Natural killer cell (primary cell): ENCODE data around the gene METTL1. TPM values are rescaled to one million over a fixed set of nuclear protein-coding genes. Genes with fewer than 3 reads are reported as not detected.
"Not testable (repeated sequence)": the region's sequence is repeated elsewhere in the genome, so short reads cannot be mapped to it uniquely, and the experiment has no call there.

Source experiments
- ATAC-seq, 3 donors: fragments of 150-1000 bp in 2 of 3; fragments of 200-7000 bp in 1 of 3; cut with Tn5 transposase; 1 replicate in 1 of 3; 2 replicates in 2 of 3; pipeline ENCODE4 v1.10.0; 2021; ENCODE audit warnings: mild to moderate bottlenecking in 2 of 3, moderate library complexity in 2 of 3
- DNase-seq, 2 donors: peaks; one replicate each; pipeline versions ENCODE4 v3.0.0 to v3.0.0-alpha.2; 2013 to 2021; ENCODE audit warnings: mixed read lengths in 1 of 2
- H3K27ac ChIP-seq: one replicate; pipeline ENCODE4 v1.5.1; 2013; ENCODE audit warnings: mild to moderate bottlenecking, low read length
- H3K27me3 ChIP-seq: one replicate; pipeline ENCODE4 v1.6.1; 2013; ENCODE audit warnings: low read length; ENCODE audit not compliant: control insufficient read depth, insufficient read depth
- H3K36me3 ChIP-seq: one replicate; pipeline ENCODE4 v1.6.1; 2013; ENCODE audit warnings: low read length; ENCODE audit not compliant: control insufficient read depth, insufficient read depth
- H3K4me1 ChIP-seq: one replicate; pipeline ENCODE4 v1.6.1; 2013; ENCODE audit warnings: low read length; ENCODE audit not compliant: control insufficient read depth, insufficient read depth
- H3K4me3 ChIP-seq: one replicate; pipeline ENCODE4 v1.5.1; 2013; ENCODE audit warnings: low read length
- H3K9me3 ChIP-seq: one replicate; pipeline ENCODE4 v1.6.1; 2013; ENCODE audit warnings: low read length; ENCODE audit not compliant: control insufficient read depth, insufficient read depth
- H3K27ac Mint-ChIP-seq, 2 donors: one replicate each; pipeline ENCODE4 v1.8.0; 2022; ENCODE audit warnings: mild to moderate bottlenecking in 2 of 2, mixed read lengths in 2 of 2, moderate library complexity in 1 of 2
- H3K27me3 Mint-ChIP-seq, 2 donors: one replicate each; pipeline ENCODE4 v1.8.0; 2022; ENCODE audit warnings: low read depth in 2 of 2, mixed read lengths in 2 of 2
- H3K36me3 Mint-ChIP-seq: one replicate; pipeline ENCODE4 v1.8.0; 2022; ENCODE audit warnings: mixed read lengths
- H3K4me1 Mint-ChIP-seq, 2 donors: one replicate each; pipeline ENCODE4 v1.8.0; 2022; ENCODE audit warnings: mixed read lengths in 2 of 2
- H3K4me3 Mint-ChIP-seq: one replicate; pipeline ENCODE4 v1.8.0; 2022; ENCODE audit warnings: mild to moderate bottlenecking, moderate library complexity, mixed read lengths
- H3K9me3 Mint-ChIP-seq, 2 donors: one replicate each; pipeline ENCODE4 v1.8.0; 2022; ENCODE audit warnings: mixed read lengths in 2 of 2
- CTCF ChIP-seq: fragments of 200-600 bp; IDR thresholded peaks from one replicate; pipeline ENCODE4 v1.8.0; 2022; ENCODE audit warnings: antibody characterized with exemption
- WGBS: methylation state at CpG from one replicate; pipeline ENCODE4 v1.1.7; 2013; ENCODE audit warnings: missing lambda C conversion rate; ENCODE audit not compliant: insufficient coverage; 5-methylcytosine and 5-hydroxymethylcytosine counted together
- intact Hi-C: fragments of 100-400 bp; cut with micrococcal nuclease; formaldehyde crosslinking; loops from one replicate; pipeline ENCODE4 v1.14.2; 2022
- total RNA-seq, 4 donors: library from RNA; stranded (reverse); fragments of 120-200 nt in 1 of 4; gene quantifications; one replicate each; pipeline versions ENCODE4 v1.2.3 to v1.2.4, GENCODE V29; 2013 to 2022

The METTL1 gene
- total RNA-seq, 3 donors from 2014 or later (not counting 1 experiment from before 2014, with no cell fraction given), result 8.0 to 12.5 (median 8.8) TPM

GRCh38 chr12:57724003-57724935, 47.6 kb downstream of the METTL1 start:
- Histone ChIP-seq H3K27ac (no peak overlapping the region), H3K36me3 (peaks cover 53% of the 10 kb centered on the region), H3K4me1 (peaks cover 6% of the 10 kb centered on the region), H3K27me3 (no peaks in the 10 kb centered on the region), H3K9me3 (no peaks in the 10 kb centered on the region), H3K4me3 (no peak overlapping the region)
- WGBS, result 94% methylated on average over 12 of the region's 12 CpGs
- intact Hi-C loops, result no loop called here
- H3K27me3 Mint-ChIP-seq, result no peaks in the 10 kb centered on the region
- ATAC-seq (no peak), DNase-seq (peak in 1 of 2 donors; percentile 12)
- peaks cover 5% of the 10 kb centered on the region for H3K36me3 Mint-ChIP-seq
- H3K9me3 Mint-ChIP-seq, result no peaks in the 10 kb centered on the region
- peak overlapping the region; percentile 58 to 74 for H3K27ac Mint-ChIP-seq
- peaks cover 17 to 19% of the 10 kb centered on the region in 2 donors for H3K4me1 Mint-ChIP-seq
- no peak overlapping the region for H3K4me3 Mint-ChIP-seq
- TF ChIP-seq CTCF, result no peak

- Mint-ChIP-seq H3K4me1 (peaks cover 17 to 19% of the 10 kb centered on the region in 2 donors), H3K27me3 (no peaks in the 10 kb centered on the region), H3K36me3 (peaks cover 9% of the 10 kb centered on the region), H3K27ac (peak overlapping the region; percentile 58 to 74), H3K4me3 (no peak overlapping the region), H3K9me3 (no peaks in the 10 kb centered on the region)
- Histone ChIP-seq H3K4me3 (no peak overlapping the region), H3K9me3 (no peaks in the 10 kb centered on the region), H3K27me3 (no peaks in the 10 kb centered on the region), H3K4me1 (peaks cover 6% of the 10 kb centered on the region), H3K36me3 (peaks cover 55% of the 10 kb centered on the region), H3K27ac (no peak overlapping the region)
- no peak for TF ChIP-seq CTCF
- ATAC-seq, result no peak
- intact Hi-C loops, result no loop called here
- DNase-seq, result peak in 1 of 2 donors; percentile 3
- no CpG with 5 or more reads among the region's 2 CpGs for WGBS
These were observed 48.3 kb downstream of the METTL1 start for GRCh38 chr12:57723630-57723962.

DNA sequence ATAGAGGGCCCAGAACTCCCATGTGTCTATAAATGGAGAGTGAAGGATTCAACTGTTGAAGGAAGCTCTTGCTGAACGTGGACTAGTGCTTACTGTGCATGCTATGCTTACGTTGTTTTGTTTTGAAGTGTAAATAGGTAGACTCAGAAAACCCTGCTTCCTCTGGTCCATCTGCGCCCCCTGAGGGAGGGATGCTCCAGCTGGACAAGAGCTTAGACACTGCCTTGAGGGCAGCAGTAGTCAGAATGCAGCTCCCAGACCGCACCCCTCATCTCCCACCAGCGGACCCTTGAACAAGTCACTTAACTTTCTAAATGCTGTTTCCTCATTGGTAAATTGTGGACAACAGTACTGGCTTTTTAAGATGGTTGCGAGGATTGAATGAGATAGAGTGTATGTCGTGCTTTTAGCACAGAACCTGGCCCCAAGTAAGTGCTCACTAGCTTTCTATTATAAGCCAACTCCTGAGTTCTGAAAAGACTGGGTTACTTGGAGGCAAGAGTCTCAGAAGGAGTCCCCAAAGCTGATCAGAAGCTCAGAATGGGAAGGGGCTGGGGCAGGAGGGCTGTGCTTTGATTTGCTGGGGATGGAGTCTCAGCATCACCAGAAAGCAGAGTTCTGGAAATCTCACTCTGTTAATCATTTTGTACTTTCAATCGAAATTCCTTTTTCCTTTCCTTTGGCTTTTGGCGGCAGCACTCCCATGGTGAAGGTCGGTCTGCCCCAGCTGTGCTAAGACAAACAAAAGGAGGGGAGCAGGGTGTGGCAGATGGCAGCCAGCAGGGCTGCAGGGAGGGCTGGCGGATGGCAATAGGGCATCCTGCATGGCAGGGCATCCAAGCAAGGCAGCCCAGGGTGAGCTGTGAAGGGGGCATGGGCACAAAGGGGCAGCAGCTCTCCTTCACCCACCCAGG, 48.9 kb downstream of the METTL1 start:
- H3K27ac ChIP-seq, result no peak overlapping the region
- Mint-ChIP-seq H3K27ac (peak overlapping the region; percentile 58 to 74), H3K27me3 (no peaks in the 10 kb centered on the region), H3K36me3 (peaks cover 9% of the 10 kb centered on the region), H3K4me1 (peaks cover 17 to 19% of the 10 kb centered on the region in 2 donors), H3K4me3 (no peak overlapping the region), H3K9me3 (no peaks in the 10 kb centered on the region)
- no peak overlapping the region for H3K4me3 ChIP-seq
- H3K4me1 ChIP-seq, result peaks cover 6% of the 10 kb centered on the region
- no peak for DNase-seq
- no peaks in the 10 kb centered on the region for H3K27me3 ChIP-seq
- peaks cover 57% of the 10 kb centered on the region for H3K36me3 ChIP-seq
- ATAC-seq, result no peak
- intact Hi-C loops, result no loop called here
- no peak for TF ChIP-seq CTCF
- WGBS, result 90% methylated on average over 11 of the region's 11 CpGs
- H3K9me3 ChIP-seq, result no peaks in the 10 kb centered on the region

DNA sequence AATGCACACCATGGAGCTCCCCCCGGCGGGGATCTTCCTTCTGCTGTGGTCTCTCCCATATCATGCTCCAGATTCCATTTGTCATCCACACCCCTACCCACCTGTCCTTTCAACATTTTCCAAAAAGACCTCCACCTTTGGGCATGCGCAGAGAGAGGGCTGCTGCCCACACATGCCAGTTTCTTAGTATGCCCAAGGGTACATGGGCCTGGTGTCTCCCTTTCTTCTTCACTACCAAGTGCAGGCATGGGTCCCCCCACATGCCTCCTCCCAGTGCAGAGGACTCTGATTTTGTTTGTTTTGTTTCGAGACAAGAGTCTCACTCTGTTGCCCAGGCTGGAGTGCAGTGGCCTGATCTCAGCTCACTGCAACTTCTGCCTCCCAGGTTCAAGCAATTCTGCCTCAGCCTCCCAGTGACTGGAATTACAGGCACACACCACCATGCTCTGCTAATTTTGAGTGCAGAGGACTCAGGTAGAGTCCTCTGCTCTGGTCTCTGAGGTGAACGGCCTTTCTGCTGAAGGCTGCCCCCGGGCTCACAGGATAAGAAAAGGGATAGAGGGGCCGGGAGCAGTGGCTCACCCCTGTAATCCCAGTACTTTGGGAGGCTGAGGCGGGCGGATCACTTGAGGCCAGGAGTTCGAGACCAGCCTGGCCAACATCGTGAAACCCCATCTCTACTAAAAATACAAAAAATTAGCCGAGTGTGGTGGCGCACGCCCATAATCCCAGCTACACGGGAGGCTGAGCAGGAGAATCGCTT, 49.9 kb downstream of the METTL1 start:
- 97% methylated on average over 16 of the region's 16 CpGs for WGBS
- peaks cover 55% of the 10 kb centered on the region for H3K36me3 ChIP-seq
- H3K27ac Mint-ChIP-seq, result peak overlapping the region; percentile 18 to 61
- H3K9me3 Mint-ChIP-seq, H3K27me3 ChIP-seq, ATAC-seq, DNase-seq, H3K27me3 Mint-ChIP-seq, H3K36me3 Mint-ChIP-seq, H3K9me3 ChIP-seq, intact Hi-C loops, H3K4me3 ChIP-seq, H3K4me3 Mint-ChIP-seq, H3K27ac ChIP-seq, H3K4me1 ChIP-seq: not testable (repeated sequence)
- H3K4me1 Mint-ChIP-seq, result peaks cover 17 to 19% of the 10 kb centered on the region in 2 donors
